Cardiac fibroblast (primary cell): ENCODE measurements around the gene GYS2.

Experiments
- DNase-seq, 2 donors: peaks; one replicate each; pipeline versions ENCODE4 v3.0.0 to v3.0.0-alpha.2; 2010; ENCODE audit warnings: low read depth in 2 of 2
- H3K4me3 ChIP-seq, 2 donors: replicated peaks in 1 of 2; 1 replicate in 1 of 2; 2 replicates in 1 of 2; pipeline ENCODE4 v1.5.1; 2011; ENCODE audit warnings: low read depth in 2 of 2, low read length in 2 of 2, mild to moderate bottlenecking in 2 of 2, moderate library complexity in 1 of 2
- TF ChIP-seq, protein P1 (sequence below): IDR thresholded peaks from one replicate; pipeline ENCODE4 v1.5.1; 2011; ENCODE audit warnings: low read depth, mild to moderate bottlenecking, low read length, inconsistent platforms

The GYS2 gene

DNA sequence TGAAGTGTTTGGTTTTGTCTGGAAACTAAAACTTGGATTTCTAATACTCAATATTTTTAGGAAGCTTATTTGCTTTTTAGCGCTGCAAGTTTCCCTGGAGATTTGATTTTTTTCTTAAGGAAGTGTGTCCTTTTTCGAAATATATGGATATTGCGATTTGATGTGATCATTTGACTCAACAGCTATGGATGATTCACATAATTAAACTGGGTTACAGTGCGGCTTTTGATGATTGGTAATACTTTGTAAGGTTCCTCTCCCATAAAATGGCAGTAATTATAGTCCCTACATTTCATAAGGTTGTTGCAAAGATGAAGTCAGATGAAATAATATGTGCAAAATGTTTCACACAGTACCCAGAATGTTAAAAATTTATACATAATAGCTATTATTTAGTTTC, 39.9 kb upstream of the GYS2 start:
- H3K4me3 ChIP-seq: no peak overlapping the region
- peak in 1 of 2 donors; percentile 22 for DNase-seq
- TF ChIP-seq, protein P1, sequence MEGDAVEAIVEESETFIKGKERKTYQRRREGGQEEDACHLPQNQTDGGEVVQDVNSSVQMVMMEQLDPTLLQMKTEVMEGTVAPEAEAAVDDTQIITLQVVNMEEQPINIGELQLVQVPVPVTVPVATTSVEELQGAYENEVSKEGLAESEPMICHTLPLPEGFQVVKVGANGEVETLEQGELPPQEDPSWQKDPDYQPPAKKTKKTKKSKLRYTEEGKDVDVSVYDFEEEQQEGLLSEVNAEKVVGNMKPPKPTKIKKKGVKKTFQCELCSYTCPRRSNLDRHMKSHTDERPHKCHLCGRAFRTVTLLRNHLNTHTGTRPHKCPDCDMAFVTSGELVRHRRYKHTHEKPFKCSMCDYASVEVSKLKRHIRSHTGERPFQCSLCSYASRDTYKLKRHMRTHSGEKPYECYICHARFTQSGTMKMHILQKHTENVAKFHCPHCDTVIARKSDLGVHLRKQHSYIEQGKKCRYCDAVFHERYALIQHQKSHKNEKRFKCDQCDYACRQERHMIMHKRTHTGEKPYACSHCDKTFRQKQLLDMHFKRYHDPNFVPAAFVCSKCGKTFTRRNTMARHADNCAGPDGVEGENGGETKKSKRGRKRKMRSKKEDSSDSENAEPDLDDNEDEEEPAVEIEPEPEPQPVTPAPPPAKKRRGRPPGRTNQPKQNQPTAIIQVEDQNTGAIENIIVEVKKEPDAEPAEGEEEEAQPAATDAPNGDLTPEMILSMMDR: no peak

DNA sequence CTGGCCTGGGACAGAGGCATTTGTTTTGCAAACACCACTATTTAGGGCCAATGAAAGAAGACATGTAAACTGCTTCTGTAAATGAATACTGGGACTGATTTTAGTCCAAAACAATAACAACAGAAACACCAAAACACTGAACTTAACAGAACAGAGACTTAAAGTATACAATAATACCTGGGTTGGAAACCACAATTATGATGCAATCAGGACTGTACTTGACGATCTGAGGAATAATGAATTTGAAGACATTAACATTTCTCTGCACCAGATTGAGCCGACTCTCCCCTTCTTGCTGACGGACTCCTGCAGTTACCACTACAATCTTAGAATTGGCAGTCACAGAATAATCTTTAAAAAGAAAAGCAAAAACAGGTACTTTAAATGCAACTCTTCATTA, 39.1 kb upstream of the GYS2 start:
- no peak overlapping the region for H3K4me3 ChIP-seq
- DNase-seq: no peak
- TF ChIP-seq, protein P1: no peak

DNA sequence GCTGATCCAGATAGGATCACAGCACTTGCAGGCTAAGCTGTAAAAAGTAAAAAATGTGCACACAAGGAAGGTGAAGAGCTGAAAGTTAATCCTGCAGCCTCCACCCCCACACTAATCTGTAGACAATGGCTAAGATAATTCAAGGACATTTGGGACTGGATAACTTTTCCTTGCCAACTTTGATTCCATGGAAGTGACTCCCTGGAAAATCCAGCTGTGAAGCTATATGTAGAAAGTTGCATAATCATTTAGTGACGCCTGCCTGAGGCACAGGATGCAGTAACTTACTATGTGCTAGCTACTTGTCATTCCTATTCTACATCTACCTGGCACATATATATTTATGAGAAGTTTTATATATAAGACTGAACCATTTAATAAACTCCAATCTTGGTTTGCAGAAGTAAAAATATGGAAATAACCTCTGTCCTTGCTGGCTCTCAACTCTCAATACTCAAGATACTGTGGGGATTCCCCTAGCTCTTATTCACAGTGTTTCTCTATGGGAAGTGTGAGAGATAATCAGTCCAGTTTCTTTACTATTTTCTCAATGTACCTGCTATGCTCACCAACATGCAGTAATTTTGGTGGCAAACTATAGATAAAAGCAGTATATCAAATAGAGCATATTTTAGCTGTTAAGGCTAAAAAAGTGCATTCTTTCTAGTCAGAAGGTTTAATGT, 38.2 kb upstream of the GYS2 start:
- peak; percentile 42 to 44 for DNase-seq
- no peak overlapping the region for H3K4me3 ChIP-seq
- TF ChIP-seq, protein P1: no peak

DNA sequence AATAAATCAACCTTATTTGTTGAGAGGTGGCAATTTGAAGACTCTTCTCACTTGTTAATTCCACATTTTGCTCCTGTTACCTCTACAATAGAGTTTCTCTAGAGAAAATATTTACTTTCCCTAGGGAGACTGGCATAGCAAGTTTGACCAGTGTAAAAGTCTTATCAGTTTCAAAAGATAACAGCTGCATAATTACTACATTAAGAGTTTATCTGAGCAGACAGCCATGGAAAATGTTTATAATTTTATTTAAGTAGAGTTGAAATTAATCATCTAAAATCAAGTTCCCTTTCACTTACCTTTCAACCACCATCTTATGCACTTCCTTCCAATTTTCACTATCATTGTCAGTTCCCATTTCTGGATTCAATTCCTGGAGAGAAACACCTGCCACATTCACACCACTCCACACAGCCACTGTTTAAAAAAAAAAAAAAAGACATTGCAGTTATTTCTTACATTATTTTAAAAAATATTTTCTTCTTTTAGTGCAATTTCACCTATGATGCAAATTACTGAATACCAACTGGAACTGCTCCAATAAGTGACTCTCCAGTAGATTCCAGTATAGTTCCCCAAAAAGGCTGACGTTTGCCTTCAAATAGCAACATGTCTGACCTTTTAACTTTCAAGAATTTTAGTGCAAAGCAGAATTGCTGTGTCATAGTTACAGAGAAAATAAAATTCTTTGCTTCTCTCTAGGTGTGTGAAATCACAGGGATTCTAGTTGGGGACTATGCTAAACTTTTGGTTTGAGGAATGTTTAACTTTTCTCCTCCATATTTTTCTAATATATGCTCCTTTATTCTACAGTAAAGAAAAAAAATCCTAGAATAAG, 33.6 kb upstream of the GYS2 start:
- TF ChIP-seq, protein P1: no peak
- H3K4me3 ChIP-seq: no peak overlapping the region
- peak; percentile 55 to 71 for DNase-seq

DNA sequence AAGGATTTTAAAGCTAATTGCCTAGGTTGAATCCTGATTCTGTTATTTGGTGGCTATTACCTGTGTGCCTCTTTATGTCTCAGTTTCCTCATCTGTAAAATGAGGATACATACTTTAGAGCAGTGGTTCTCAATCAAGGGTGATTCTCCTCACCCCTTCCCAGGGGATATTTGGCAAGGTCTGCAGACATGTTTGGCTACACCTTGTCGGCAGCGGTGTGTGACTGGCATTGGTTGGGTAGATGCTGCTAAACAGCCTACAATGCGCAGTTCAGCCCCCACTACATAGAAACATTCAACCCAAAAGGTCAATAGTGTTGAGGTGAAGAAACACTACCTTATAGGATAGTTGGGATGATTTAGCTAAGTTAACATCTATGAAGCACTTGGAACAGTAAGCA, 29.6 kb upstream of the GYS2 start:
- H3K4me3 ChIP-seq: no peak overlapping the region
- DNase-seq: no peak
- TF ChIP-seq, protein P1: no peak

DNA sequence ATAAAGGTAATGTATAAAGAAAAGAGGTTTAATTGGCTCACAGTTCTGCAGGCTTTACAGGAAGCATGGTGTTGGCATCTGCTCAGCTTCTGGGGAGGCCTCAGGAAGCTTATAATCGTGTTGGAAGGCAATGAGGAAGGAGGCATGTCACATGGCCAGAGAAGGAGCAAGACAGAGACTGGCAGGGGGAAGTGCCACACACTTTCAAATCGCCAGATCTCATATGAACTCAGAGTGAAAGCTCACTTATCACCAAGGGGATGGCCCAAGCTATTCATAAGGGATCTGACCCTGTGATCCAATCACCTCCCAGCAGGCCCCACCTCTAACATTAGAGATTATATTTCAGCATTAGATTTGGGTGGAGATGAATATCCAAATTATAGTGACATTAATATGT, 26.7 kb upstream of the GYS2 start:
- TF ChIP-seq, protein P1: no peak
- no peak for DNase-seq
- no peak overlapping the region for H3K4me3 ChIP-seq
